HG02588 (cell line): ENCODE data around the gene VN1R2.
"Not testable (repeated sequence)": the region's sequence is repeated elsewhere in the genome, so short reads cannot be mapped to it uniquely, and the experiment has no call there.

Experiments used
- ATAC-seq: cut with Tn5 transposase; IDR thresholded peaks from one replicate; pipeline ENCODE4 v1.9.1; 2021; ENCODE audit warnings: mild to moderate bottlenecking, moderate library complexity; ENCODE audit not compliant: unreplicated experiment

Gene VN1R2, protein sequence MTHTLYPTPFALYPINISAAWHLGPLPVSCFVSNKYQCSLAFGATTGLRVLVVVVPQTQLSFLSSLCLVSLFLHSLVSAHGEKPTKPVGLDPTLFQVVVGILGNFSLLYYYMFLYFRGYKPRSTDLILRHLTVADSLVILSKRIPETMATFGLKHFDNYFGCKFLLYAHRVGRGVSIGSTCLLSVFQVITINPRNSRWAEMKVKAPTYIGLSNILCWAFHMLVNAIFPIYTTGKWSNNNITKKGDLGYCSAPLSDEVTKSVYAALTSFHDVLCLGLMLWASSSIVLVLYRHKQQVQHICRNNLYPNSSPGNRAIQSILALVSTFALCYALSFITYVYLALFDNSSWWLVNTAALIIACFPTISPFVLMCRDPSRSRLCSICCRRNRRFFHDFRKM

DNA sequence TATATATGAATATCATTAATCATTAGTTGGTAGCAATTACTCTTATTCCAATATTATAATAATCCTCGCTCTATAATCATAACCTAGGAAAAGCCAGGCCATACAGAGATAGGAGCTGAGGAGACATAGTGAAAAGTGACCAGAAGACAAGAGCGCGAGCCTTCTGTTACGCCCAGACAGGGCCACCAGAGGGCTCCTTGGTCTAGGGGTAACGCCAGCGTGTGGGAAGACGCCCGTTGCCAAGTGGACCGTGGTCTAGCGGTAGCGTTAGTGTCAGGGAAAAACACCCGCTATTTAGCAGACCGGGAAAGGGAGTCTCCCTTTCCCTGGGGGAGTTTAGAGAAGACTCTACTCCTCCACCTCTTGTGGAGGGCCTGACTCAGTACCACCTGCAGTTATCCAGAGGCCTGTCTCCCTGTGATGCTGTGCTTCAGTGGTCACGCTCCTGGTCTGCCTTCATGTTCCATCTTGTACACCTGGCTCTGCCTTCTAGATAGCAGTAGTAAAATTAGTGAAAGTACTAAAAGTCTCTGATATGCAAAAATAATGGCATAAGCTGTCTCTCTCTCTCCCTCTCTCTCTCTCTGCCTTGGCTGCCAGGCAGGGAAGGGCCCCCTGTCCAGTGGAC is at the start of gene VN1R2:
VN1R2 (plus strand) TSS at position 578 of the 628 bp plus-strand sequence. CDS start 84 bp downstream, outside the sequence.
- not testable (repeated sequence) for ATAC-seq

DNA sequence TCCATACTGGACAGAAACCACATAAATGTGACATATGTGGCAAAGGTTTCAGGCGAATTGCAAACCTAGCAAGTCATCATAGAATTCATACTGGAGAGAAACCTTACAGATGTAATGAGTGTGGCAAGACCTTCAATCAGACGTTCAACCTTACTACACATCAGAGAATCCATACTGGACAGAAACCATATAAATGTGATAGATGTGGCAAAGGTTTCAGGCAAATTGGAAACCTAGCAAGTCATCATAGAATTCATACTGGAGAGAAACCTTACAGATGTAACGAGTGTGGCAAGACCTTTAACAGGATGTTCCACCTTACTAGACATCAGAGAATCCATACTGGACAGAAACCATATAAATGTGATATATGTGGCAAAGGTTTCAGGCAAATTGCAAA is 46.5 kb upstream of the VN1R2 start:
- not testable (repeated sequence) for ATAC-seq

DNA sequence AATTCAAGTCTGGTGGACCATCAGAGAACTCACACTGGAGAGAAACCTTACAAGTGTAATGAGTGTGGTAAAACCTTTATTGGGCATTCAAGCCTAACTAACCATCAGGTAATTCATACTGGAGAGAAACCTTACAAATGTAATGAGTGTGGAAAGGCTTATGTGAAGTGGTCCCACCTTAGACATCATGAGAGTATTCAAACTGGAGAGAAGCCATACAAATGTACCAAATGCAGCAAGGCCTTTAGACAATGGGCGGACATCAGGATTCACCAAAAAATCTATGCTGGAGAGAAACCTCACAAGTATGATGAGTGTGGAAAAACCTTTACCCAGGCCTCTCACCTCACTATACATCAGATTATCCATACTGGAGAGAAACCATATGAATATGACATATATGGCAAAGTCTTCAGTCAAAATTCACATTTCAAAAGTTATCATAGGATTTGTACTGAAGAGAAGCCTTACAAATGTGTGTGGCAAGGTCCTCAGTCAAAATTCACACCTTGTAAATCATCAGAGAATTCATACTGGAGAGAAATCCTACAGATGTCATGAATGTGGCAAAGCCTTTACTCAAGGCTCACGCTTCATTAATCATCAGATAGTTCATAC is 45.3 kb upstream of the VN1R2 start:
- ATAC-seq, result no peak

DNA sequence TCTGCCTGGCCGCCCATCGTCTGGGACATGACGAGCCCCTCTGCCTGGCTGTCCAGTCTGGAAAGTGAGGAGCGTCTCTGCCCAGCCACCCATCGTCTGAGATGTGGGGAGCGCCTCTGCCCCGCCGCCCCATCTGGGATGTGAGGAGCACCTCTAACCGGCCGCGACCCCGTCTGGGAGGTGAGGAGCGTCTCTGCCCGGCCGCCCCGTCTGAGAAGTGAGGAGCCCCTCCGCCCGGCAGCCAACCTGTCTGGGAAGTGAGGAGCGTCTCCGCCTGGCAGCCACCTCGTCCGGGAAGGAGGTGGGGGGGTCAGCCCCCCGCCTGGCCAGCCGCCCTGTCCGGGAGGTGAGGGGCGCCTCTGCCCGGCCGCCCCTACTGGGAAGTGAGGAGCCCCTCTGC is 35.4 kb upstream of the VN1R2 start:
- not testable (repeated sequence) for ATAC-seq

DNA sequence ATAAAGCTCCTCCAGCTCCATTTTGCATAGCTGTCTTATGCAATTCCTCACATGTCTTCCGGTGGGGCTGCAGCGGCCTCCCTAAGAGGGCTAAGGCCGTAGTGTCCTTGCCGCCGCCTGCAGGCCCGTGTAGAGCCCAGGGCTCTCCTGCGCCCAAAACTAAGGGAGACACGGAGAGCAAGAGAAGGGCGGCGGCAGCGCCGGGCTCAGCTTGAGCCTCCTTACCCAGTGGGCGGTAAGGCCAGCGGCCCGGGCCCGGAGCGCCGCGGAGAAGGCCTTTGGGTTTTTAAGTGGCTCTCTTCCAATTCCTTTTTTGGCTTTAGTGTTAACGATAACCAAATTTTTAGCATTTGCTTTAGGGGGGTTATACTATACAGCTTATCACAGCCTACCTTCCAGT is 33.5 kb upstream of the VN1R2 start:
- ATAC-seq, result no peak

DNA sequence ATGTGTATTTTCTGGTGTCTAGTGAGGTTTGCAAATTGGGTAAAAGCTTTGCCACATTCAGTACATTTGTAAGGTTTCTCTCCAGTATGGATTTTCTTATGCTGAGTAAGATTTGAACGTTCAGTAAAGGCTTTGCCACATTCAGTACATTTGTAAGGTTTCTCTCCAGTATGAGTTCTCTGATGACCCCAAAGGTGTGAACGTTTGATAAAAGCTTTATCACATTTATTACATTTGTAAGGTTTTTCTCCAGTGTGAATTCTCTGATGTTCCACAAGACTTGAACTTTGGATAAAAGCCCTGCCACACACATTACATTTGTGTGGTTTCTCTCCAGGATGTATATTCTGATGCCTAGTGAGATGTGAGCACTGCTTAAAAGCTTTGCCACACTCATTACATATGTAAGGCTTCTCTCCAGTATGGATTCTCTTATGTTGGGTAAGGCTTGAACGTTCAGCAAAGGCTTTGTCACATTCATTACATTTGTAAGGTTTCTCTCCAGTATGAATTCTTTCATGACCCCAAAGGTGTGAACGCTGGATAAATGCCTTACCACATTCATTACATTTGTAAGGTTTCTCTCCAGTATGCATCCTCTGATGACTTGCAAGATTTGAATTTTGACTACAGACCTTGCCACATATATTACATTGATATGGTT is 20.8 kb upstream of the VN1R2 start:
- no peak for ATAC-seq

DNA sequence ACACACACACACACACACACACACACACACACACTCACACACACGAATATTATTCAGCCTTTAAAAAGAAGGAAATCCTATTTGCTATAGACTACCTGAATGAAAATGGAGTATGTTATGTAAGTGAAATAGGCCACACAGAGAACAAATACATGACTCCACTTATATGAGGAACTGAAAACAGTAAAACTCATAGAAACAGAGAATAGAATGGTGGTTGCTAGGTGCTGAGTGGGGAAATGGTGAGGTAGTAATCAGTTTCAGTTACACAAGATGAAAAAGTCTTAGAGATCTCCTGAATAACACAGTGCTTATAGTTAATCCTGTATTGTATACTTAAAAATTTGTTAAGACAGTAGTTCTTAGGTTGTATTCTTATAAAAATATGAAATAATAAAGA is 11.6 kb upstream of the VN1R2 start:
- ATAC-seq, result no peak

DNA sequence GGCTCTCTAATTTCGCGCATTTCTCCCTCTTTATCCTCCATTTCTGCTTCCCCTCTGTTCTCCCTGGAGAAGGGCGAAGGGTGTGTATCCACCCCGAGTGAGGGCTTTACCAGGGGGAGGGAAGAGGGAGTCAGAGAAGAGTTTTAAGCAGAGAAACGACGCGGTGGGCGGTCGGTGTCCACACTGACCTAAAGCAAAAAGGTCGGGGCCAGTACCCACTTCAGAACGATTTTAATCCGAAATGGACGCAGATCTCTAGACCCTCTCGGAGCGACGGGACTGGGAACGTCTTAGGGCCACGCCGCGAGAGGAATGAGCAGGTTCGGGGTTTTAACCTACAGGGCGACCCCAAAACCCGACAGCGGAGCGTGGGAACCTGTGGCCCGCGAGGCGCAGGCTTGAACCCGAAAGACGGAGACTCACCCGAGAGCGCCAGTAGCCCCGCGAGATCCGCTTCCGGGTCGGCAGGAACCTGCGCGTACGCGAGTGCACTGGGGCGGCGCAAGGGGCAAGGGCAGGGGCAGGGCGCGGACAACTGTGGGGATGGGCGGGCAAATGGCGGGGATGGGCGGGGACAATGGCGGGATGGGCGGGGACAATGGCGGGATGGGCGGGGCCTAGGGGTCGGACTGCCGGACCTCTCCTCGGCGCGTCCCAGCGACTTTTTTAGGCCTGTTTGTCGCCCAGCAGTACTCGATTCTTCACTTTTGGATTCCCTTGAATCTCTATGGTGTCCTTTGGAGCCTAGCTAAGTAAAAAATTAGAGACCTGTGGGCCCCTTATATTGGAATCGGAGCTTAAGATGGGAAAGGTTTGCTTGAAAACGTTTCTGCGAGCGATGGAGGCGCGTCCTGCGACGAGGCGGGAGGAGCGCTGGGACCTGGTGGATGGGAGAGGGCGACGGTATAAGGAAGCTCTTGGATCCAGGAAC is 3.4 kb upstream of the VN1R2 start, which contains the start of gene ZNF677:
ZNF677 (minus strand) TSS at position 463 of the 931 bp plus-strand sequence. CDS start 3,323 bp downstream, outside the sequence.
- ATAC-seq, result no peak

DNA sequence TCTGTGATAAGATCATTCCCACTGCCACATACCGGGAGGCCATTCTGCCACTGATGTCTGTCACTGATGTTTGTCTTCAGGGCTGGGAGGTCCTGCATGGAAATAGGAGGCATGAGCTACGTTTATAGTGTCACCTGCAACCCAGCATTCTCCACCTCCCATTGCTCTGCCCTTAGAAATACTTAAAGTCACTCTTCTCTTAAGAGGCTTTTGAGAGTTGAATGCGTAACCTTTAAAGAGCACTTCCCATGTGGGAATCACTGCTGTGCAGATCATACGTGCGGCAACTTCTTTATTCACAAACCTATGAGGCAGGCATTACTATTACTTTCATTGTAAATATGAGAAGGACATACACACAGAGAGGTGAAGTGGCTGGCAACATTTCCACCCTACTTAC is 9.5 kb downstream of the VN1R2 start, which contains the start of gene VN1R4:
VN1R4 (minus strand) TSS at position 101 of the 400 bp plus-strand sequence; CDS start at position 43, 58 bp downstream.
- ATAC-seq, result not testable (repeated sequence)

DNA sequence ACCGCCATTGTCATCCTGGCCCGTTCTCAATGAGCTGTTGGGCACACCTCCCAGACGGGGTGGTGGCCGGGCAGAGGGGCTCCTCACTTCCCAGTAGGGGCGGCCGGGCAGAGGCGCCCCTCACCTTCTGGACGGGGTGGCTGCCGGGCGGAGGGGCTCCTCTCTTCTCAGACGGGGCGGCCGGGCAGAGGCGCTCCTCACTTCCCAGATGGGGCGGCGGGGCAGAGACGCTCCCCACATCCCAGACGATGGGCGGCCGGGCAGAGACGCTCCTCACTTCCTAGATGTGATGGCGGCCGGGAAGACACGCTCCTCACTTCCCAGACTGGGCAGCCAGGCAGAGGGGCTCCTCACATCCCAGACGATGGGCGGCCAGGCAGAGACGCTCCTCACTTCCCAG is 11.8 kb downstream of the VN1R2 start:
- not testable (repeated sequence) for ATAC-seq

DNA sequence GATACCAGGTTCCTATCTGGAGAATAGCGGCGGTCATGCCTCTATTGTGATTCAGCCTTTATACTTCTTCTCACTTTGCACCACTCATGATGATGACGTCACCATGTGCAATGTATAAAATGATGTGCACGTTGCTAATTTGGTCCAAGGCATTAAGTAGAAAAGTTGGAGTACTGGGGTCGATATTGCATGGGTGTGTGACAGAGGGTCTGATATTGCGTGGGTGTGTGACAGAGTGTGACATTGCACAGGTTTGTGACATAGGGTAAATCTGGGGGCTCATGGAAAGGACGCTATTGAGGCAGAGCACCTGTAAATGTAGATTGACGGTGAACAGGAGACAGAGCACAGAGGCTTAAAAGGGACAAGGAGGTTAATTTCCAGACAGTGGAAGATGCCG is 14.0 kb downstream of the VN1R2 start:
- ATAC-seq, result no peak

DNA sequence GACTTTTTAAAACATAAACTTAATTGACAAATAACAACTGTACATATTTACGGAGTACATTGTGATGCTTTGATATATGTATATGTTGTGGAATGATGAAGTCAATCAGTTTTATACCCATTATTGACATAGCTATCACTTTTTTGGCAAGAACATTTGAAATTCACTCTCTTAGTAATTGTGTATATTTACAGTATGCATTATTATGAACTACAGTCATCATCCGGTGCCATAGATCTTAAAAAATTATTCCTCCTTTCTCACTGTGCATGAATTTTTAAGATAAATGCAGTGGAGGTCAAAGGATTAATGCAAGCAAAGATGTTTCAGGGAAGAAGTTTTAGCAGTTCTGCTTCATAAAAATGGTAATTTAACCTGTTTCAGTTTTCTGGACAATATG is 17.4 kb downstream of the VN1R2 start:
- no peak for ATAC-seq

DNA sequence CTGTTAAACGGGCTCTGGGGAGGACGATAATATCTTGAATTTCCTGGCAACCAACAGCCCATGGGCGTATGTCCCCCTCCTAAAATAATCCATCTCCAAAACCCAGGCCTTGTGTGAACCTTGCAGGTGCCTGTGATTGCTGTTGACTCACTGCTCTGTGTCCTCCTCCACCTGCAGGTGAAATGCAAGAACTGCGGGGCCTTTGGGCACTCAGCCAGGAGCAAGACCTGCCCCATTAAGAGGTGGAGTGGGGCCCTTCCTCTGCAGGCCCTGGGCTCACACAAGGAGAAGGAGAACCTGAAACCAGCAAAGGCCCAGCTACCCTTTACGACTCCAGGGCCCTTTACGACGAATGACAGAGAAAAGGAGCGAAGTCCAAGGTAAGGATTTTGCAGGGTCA is 23.9 kb downstream of the VN1R2 start:
- not testable (repeated sequence) for ATAC-seq

DNA sequence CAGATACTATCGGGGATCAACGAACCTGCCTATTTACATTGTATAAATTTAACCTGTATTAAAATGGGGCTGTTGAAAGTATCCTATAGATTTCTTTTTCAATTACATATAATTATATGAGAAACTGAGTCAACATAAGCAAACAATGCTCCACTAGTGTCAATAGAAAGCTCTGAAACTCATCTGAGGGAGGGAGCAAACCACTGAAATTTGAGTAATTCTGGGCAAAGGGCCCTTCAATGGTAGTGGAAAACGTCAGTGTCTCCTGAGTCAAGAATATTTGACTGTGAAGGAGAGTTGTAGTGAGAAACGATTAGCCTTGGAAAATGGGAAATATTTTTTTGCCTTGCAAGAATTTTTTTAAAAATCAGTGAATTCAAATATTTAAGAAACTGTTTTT is 27.0 kb downstream of the VN1R2 start:
- no peak for ATAC-seq

DNA sequence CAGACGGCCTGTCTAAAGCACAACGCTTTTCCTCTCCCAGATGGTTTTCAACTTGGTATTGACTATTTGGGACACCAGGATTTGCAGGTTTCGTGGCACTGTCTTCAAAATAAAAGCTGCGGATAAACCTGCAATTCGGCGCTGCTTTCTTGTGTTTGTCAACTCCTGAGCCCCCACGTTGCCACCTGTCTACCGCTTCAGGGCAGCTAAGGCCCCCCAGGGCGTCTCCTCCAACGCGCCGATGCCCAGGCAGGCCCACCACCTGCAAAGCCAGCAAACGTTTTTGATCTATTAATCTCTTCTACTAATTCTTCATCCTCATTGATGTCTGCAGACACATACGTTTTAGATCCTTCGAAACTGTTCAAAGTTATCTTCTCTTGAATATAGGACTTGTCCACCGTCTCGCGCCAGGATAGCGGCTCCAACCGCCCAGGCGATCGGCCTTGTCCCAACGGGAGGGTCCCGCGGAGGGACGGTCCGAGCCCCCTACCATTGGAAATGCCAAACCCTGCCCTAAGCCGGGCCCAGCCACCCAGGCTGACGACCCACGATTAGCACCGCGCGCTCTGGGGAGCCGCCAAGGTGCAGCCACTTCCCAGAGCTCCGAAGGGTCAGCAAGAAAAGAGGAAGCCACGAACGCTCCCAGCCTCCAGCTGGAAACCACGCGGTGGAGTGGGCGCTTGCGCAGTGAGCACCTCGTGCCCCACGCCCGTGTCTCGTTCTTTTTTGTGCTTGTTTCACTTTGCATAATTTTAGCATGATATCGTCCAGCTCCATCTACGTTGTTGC is 32.9 kb downstream of the VN1R2 start:
- ATAC-seq, result no peak

DNA sequence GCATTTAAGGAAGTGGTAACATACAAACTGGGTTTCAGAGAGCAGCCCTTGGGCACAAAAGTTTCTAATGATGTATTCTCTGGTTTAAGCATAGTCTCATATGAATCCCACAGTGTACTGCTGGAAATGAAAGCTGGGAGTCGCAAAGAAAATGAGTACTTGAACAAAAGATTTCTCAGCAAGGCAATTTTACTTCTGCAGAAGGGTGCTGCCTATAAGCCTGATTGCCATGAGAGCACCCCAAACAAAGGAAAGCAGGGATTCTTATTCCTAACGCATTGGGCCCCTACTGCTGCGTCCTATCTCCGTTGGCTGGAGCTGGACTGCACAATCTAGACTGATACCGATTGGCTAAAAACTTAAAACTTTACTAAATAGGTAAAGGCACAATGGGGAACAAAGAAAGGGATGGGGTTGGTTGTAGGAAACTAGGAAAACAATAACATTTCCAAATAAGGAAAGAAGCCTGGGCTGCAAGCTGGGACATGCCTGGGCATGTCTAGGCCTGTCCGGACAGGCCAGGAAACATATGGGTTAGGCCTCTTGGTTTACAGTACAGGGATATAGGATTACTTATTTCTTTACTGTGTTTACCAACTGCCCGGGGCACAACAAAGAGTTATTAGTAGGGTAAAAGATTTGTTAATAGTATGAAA is 36.8 kb downstream of the VN1R2 start:
- no peak for ATAC-seq

DNA sequence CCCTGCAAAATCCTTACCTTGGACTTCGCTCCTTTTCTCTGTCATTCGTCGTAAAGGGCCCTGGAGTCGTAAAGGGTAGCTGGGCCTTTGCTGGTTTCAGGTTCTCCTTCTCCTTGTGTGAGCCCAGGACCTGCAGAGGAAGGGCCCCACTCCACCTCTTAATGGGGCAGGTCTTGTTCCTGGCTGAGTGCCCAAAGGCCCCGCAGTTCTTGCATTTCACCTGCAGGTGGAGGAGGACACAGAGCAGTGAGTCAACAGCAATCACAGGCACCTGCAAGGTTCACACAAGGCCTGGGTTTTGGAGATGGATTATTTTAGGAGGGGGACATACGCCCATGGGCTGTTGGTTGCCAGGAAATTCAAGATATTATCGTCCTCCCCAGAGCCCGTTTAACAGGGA is 43.2 kb downstream of the VN1R2 start:
- ATAC-seq, result not testable (repeated sequence)

DNA sequence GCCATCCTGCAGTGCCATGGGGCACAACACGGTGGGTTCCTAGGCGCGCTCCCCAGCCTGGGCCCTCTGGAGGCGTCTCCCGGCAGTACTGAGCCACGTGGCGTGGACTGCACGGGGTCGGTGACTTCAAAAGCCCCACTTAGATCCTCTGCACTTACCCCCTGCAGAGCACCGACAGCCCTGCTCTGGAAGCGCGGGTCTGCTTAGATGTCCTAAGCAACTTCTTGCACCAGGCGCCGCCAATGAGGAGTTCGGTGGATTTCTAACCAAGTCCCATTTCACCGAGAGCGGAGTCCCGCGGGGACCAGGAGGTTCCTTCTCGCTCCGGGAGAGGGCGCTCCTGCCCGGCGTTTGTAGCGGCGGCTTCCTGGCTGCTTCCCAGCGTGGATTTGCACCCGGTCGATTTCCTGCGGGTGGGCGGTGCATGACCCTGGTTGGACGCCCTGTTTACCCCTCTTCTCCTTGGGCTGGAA is 50.3 kb downstream of the VN1R2 start:
- no peak for ATAC-seq
